ENCODE measurements around the gene PRKG1. TPM values are rescaled to one million over a fixed set of nuclear protein-coding genes. Genes with fewer than 3 reads are reported as not detected.

PRKG1 gene
- total RNA-seq, 5 donors from 2014 or later (not counting 1 experiment from before 2014, with no cell fraction given), result 0.03 to 0.26 (median 0.19) TPM; not detected in 1

- ChIA-PET POLR2A (no interaction called here), CTCF (no interaction called here)
- no peak overlapping the region for H3K4me3 Mint-ChIP-seq
- no peaks in the 10 kb centered on the region for H3K27me3 Mint-ChIP-seq
- no peak for ATAC-seq (replicated peaks in 1 of 4)
- H3K36me3 Mint-ChIP-seq, result no peaks in the 10 kb centered on the region
- WGBS (ENCODE audit: insufficient coverage), result no CpG with 5 or more reads among the region's 3 CpGs
- Histone ChIP-seq H3K4me1 (ENCODE audit: control insufficient read depth in 1 of 2, extremely low read depth in 1 of 2, insufficient read depth in 2 of 2, low read length in 2 of 2) (no peaks in the 10 kb centered on the region), H3K9me3 (no peaks in the 10 kb centered on the region), H3K27ac (ENCODE audit: low read length) (no peak overlapping the region), H3K27me3 (replicated peaks in 1 of 2; ENCODE audit: control insufficient read depth in 2 of 2, extremely low read depth in 1 of 2, insufficient read depth in 2 of 2, low read length in 1 of 2) (no peaks in the 10 kb centered on the region), H3K4me3 (ENCODE audit: control insufficient read depth in 1 of 2, extremely low read depth in 1 of 2, low read length in 1 of 2) (no peak overlapping the region), H3K36me3 (ENCODE audit: control insufficient read depth in 2 of 2, extremely low read depth in 1 of 2, insufficient read depth in 1 of 2, low read length in 1 of 2) (no peaks in the 10 kb centered on the region)
- H3K27ac Mint-ChIP-seq, result no peak overlapping the region
- no peaks in the 10 kb centered on the region for H3K4me1 Mint-ChIP-seq
- DNase-seq, result no peak
- peaks cover 0 to 7% (median 0%) of the 10 kb centered on the region in 3 donors for H3K9me3 Mint-ChIP-seq
Observed at GRCh38 chr10:52019077-52019555, 944.8 kb downstream of the PRKG1 start.

- H3K9me3 Mint-ChIP-seq, result peaks cover 0 to 4% (median 0%) of the 10 kb centered on the region in 3 donors
Observed at GRCh38 chr10:52019656-52020055, 945.4 kb downstream of the PRKG1 start.

GRCh38 chr10:52020173-52020572 is 945.9 kb downstream of the PRKG1 start:
- no peak overlapping the region for H3K27ac Mint-ChIP-seq
- CTCF ChIA-PET, result no interaction called here

More at GRCh38 chr10:52019656-52020055, 945.4 kb downstream of the PRKG1 start:
- H3K27me3 Mint-ChIP-seq, result no peaks in the 10 kb centered on the region
- no peaks in the 10 kb centered on the region for H3K9me3 ChIP-seq
- ChIA-PET CTCF (no interaction called here), POLR2A (no interaction called here)
- no peak overlapping the region for H3K4me3 ChIP-seq (ENCODE audit: control insufficient read depth in 1 of 2, extremely low read depth in 1 of 2, low read length in 1 of 2)
- H3K27ac ChIP-seq (ENCODE audit: low read length), result no peak overlapping the region
- no peaks in the 10 kb centered on the region for H3K4me1 ChIP-seq (ENCODE audit: control insufficient read depth in 1 of 2, extremely low read depth in 1 of 2, insufficient read depth in 2 of 2, low read length in 2 of 2)
- H3K4me1 Mint-ChIP-seq, result no peaks in the 10 kb centered on the region
- H3K36me3 Mint-ChIP-seq, result no peaks in the 10 kb centered on the region
- DNase-seq, result no peak
- H3K4me3 Mint-ChIP-seq, result no peak overlapping the region
- H3K27ac Mint-ChIP-seq, result no peak overlapping the region
- no peak for ATAC-seq (replicated peaks in 1 of 4)
- no peaks in the 10 kb centered on the region for H3K27me3 ChIP-seq (replicated peaks in 1 of 2; ENCODE audit: control insufficient read depth in 2 of 2, extremely low read depth in 1 of 2, insufficient read depth in 2 of 2, low read length in 1 of 2)
- H3K36me3 ChIP-seq (ENCODE audit: control insufficient read depth in 2 of 2, extremely low read depth in 1 of 2, insufficient read depth in 1 of 2, low read length in 1 of 2), result no peaks in the 10 kb centered on the region

GRCh38 chr10:52020702-52021101 is 946.4 kb downstream of the PRKG1 start:
- H3K27ac ChIP-seq (ENCODE audit: low read length), result no peak overlapping the region
- no peaks in the 10 kb centered on the region for H3K9me3 ChIP-seq
- no peak overlapping the region for H3K4me3 ChIP-seq (ENCODE audit: control insufficient read depth in 1 of 2, extremely low read depth in 1 of 2, low read length in 1 of 2)
- Mint-ChIP-seq H3K4me1 (no peaks in the 10 kb centered on the region), H3K9me3 (peaks cover 0 to 4% (median 0%) of the 10 kb centered on the region in 3 donors), H3K27me3 (no peaks in the 10 kb centered on the region), H3K36me3 (no peaks in the 10 kb centered on the region), H3K4me3 (no peak overlapping the region), H3K27ac (no peak overlapping the region)
- no peaks in the 10 kb centered on the region for H3K4me1 ChIP-seq (ENCODE audit: control insufficient read depth in 1 of 2, extremely low read depth in 1 of 2, insufficient read depth in 2 of 2, low read length in 2 of 2)
- ATAC-seq (replicated peaks in 1 of 4) (no peak), DNase-seq (no peak)
- no peaks in the 10 kb centered on the region for H3K36me3 ChIP-seq (ENCODE audit: control insufficient read depth in 2 of 2, extremely low read depth in 1 of 2, insufficient read depth in 1 of 2, low read length in 1 of 2)
- H3K27me3 ChIP-seq (replicated peaks in 1 of 2; ENCODE audit: control insufficient read depth in 2 of 2, extremely low read depth in 1 of 2, insufficient read depth in 2 of 2, low read length in 1 of 2), result no peaks in the 10 kb centered on the region
- no CpG with 5 or more reads among the region's 2 CpGs for WGBS (ENCODE audit: insufficient coverage)
- POLR2A ChIA-PET, result no interaction called here
- CTCF ChIA-PET, result no interaction called here

More at GRCh38 chr10:52020173-52020572, 945.9 kb downstream of the PRKG1 start:
- DNase-seq (no peak), ATAC-seq (replicated peaks in 1 of 4) (no peak)
- H3K4me1 ChIP-seq (ENCODE audit: control insufficient read depth in 1 of 2, extremely low read depth in 1 of 2, insufficient read depth in 2 of 2, low read length in 2 of 2), result no peaks in the 10 kb centered on the region
- no peaks in the 10 kb centered on the region for H3K27me3 Mint-ChIP-seq
- no peak overlapping the region for H3K4me3 Mint-ChIP-seq
- POLR2A ChIA-PET, result no interaction called here
- H3K9me3 ChIP-seq, result no peaks in the 10 kb centered on the region
- H3K36me3 Mint-ChIP-seq, result no peaks in the 10 kb centered on the region
- 50% methylated on average over 1 of the region's 2 CpGs for WGBS (ENCODE audit: insufficient coverage)
- H3K4me1 Mint-ChIP-seq, result no peaks in the 10 kb centered on the region
- no peaks in the 10 kb centered on the region for H3K27me3 ChIP-seq (replicated peaks in 1 of 2; ENCODE audit: control insufficient read depth in 2 of 2, extremely low read depth in 1 of 2, insufficient read depth in 2 of 2, low read length in 1 of 2)
- no peak overlapping the region for H3K4me3 ChIP-seq (ENCODE audit: control insufficient read depth in 1 of 2, extremely low read depth in 1 of 2, low read length in 1 of 2)
- H3K36me3 ChIP-seq (ENCODE audit: control insufficient read depth in 2 of 2, extremely low read depth in 1 of 2, insufficient read depth in 1 of 2, low read length in 1 of 2), result no peaks in the 10 kb centered on the region
- H3K27ac ChIP-seq (ENCODE audit: low read length), result no peak overlapping the region
- H3K9me3 Mint-ChIP-seq, result peaks cover 0 to 4% (median 0%) of the 10 kb centered on the region in 3 donors

- ChIA-PET POLR2A (no interaction called here), CTCF (no interaction called here)
- Histone ChIP-seq H3K27me3 (replicated peaks in 1 of 2; ENCODE audit: control insufficient read depth in 2 of 2, extremely low read depth in 1 of 2, insufficient read depth in 2 of 2, low read length in 1 of 2) (no peaks in the 10 kb centered on the region), H3K27ac (ENCODE audit: low read length) (no peak overlapping the region), H3K36me3 (ENCODE audit: control insufficient read depth in 2 of 2, extremely low read depth in 1 of 2, insufficient read depth in 1 of 2, low read length in 1 of 2) (no peaks in the 10 kb centered on the region), H3K4me3 (ENCODE audit: control insufficient read depth in 1 of 2, extremely low read depth in 1 of 2, low read length in 1 of 2) (no peak overlapping the region), H3K4me1 (ENCODE audit: control insufficient read depth in 1 of 2, extremely low read depth in 1 of 2, insufficient read depth in 2 of 2, low read length in 2 of 2) (no peaks in the 10 kb centered on the region), H3K9me3 (no peaks in the 10 kb centered on the region)
- Mint-ChIP-seq H3K4me3 (no peak overlapping the region), H3K27me3 (no peaks in the 10 kb centered on the region), H3K9me3 (peaks cover 0 to 4% (median 0%) of the 10 kb centered on the region in 3 donors), H3K36me3 (no peaks in the 10 kb centered on the region), H3K4me1 (no peaks in the 10 kb centered on the region), H3K27ac (no peak overlapping the region)
- no peak for DNase-seq
- no peak for ATAC-seq (replicated peaks in 1 of 4)
- WGBS (ENCODE audit: insufficient coverage), result 80% methylated on average over 1 of the region's 4 CpGs
Observed at GRCh38 chr10:52027055-52027705, 952.9 kb downstream of the PRKG1 start.

GRCh38 chr10:52028523-52028858 is 954.2 kb downstream of the PRKG1 start:
- Mint-ChIP-seq H3K4me3 (no peak overlapping the region), H3K36me3 (no peaks in the 10 kb centered on the region), H3K4me1 (no peaks in the 10 kb centered on the region), H3K27ac (no peak overlapping the region), H3K9me3 (peaks cover 0 to 4% (median 0%) of the 10 kb centered on the region in 3 donors), H3K27me3 (no peaks in the 10 kb centered on the region)
- Histone ChIP-seq H3K36me3 (ENCODE audit: control insufficient read depth in 2 of 2, extremely low read depth in 1 of 2, insufficient read depth in 1 of 2, low read length in 1 of 2) (no peaks in the 10 kb centered on the region), H3K27me3 (replicated peaks in 1 of 2; ENCODE audit: control insufficient read depth in 2 of 2, extremely low read depth in 1 of 2, insufficient read depth in 2 of 2, low read length in 1 of 2) (no peaks in the 10 kb centered on the region), H3K4me3 (ENCODE audit: control insufficient read depth in 1 of 2, extremely low read depth in 1 of 2, low read length in 1 of 2) (no peak overlapping the region), H3K4me1 (ENCODE audit: control insufficient read depth in 1 of 2, extremely low read depth in 1 of 2, insufficient read depth in 2 of 2, low read length in 2 of 2) (no peaks in the 10 kb centered on the region), H3K9me3 (no peaks in the 10 kb centered on the region), H3K27ac (ENCODE audit: low read length) (no peak overlapping the region)
- ATAC-seq (replicated peaks in 1 of 4), result no peak
- ChIA-PET CTCF (no interaction called here), POLR2A (no interaction called here)
- DNase-seq, result no peak
- no CpG with 5 or more reads among the region's 2 CpGs for WGBS (ENCODE audit: insufficient coverage)

- ChIA-PET CTCF (no interaction called here), POLR2A (no interaction called here)
- Histone ChIP-seq H3K4me3 (ENCODE audit: control insufficient read depth in 1 of 2, extremely low read depth in 1 of 2, low read length in 1 of 2) (no peak overlapping the region), H3K27ac (ENCODE audit: low read length) (no peak overlapping the region), H3K27me3 (replicated peaks in 1 of 2; ENCODE audit: control insufficient read depth in 2 of 2, extremely low read depth in 1 of 2, insufficient read depth in 2 of 2, low read length in 1 of 2) (no peaks in the 10 kb centered on the region), H3K36me3 (ENCODE audit: control insufficient read depth in 2 of 2, extremely low read depth in 1 of 2, insufficient read depth in 1 of 2, low read length in 1 of 2) (no peaks in the 10 kb centered on the region), H3K4me1 (ENCODE audit: control insufficient read depth in 1 of 2, extremely low read depth in 1 of 2, insufficient read depth in 2 of 2, low read length in 2 of 2) (no peaks in the 10 kb centered on the region), H3K9me3 (no peaks in the 10 kb centered on the region)
- H3K27ac Mint-ChIP-seq, result no peak overlapping the region
- no peaks in the 10 kb centered on the region for H3K27me3 Mint-ChIP-seq
- DNase-seq, result no peak
- WGBS (ENCODE audit: insufficient coverage), result no CpG with 5 or more reads among the region's 2 CpGs
- no peak overlapping the region for H3K4me3 Mint-ChIP-seq
- H3K36me3 Mint-ChIP-seq, result no peaks in the 10 kb centered on the region
- H3K4me1 Mint-ChIP-seq, result no peaks in the 10 kb centered on the region
- ATAC-seq (replicated peaks in 1 of 4), result no peak
- H3K9me3 Mint-ChIP-seq, result no peaks in the 10 kb centered on the region
Observed at GRCh38 chr10:52029628-52030027, 955.3 kb downstream of the PRKG1 start.
